ENCODE measurements around the gene NLGN4Y. TPM values are rescaled to one million over a fixed set of nuclear protein-coding genes. Genes with fewer than 3 reads are reported as not detected.

NLGN4Y gene
- total RNA-seq, 4 donors from 2014 or later = 0.07 to 47.0 (median 15.0) TPM

- Histone ChIP-seq H3K9me3 (no peaks in the 10 kb centered on the region), H3K36me3 (no peaks in the 10 kb centered on the region), H3K27ac (no peak overlapping the region), H3K4me3 (peak overlapping the region; percentile 21 to 60), H3K27me3 (no peaks in the 10 kb centered on the region), H3K4me1 (peaks cover 0 to 22% (median 0%) of the 10 kb centered on the region in 3 donors)
- no peak for ATAC-seq
- TF ChIP-seq POLR2A (IDR thresholded peaks at IDR 0.05) = no peak
- TF ChIP-seq POLR2AphosphoS5 (IDR thresholded peaks at IDR 0.05) = no peak
- no peak for TF ChIP-seq EP300 (IDR thresholded peaks at IDR 0.05)
- WGBS, 2 donors (ENCODE audit: low coverage in 1 of 2) = 1% methylated on average over 11 of the region's 14 CpGs; no CpG with 5 or more reads in 1 of the 2 donors
Measured at GRCh38 chrY:14522379-14522950, 1.9 kb upstream of the NLGN4Y start.

- H3K27me3 ChIP-seq = no peaks in the 10 kb centered on the region
- no peak for TF ChIP-seq EP300 (IDR thresholded peaks at IDR 0.05)
- TF ChIP-seq POLR2AphosphoS5 (IDR thresholded peaks at IDR 0.05) = no peak
- no peak for TF ChIP-seq POLR2A (IDR thresholded peaks at IDR 0.05)
- TF ChIP-seq CTCF (IDR thresholded peaks at IDR 0.05) = no peak
- H3K4me3 ChIP-seq = peak overlapping the region; percentile 57 to 60
- H3K27ac ChIP-seq = peak overlapping the region in 1 of 4 donors; percentile 77
- ATAC-seq = no peak
- H3K4me1 ChIP-seq = peaks cover 0 to 26% (median 0%) of the 10 kb centered on the region in 3 donors
- no peaks in the 10 kb centered on the region for H3K9me3 ChIP-seq
- 6% methylated on average over 10 of the region's 31 CpGs; no CpG with 5 or more reads in 1 of the 2 donors for WGBS, 2 donors (ENCODE audit: low coverage in 1 of 2)
- no peaks in the 10 kb centered on the region for H3K36me3 ChIP-seq
Measured at GRCh38 chrY:14523491-14524271, 648 bp upstream of the NLGN4Y start.

GRCh38 chrY:14525315-14525714 is 986 bp downstream of the NLGN4Y start:
- ATAC-seq = no peak
- no peaks in the 10 kb centered on the region for H3K27me3 ChIP-seq
- H3K9me3 ChIP-seq = no peaks in the 10 kb centered on the region
- WGBS, 2 donors (ENCODE audit: low coverage in 1 of 2) = 0% methylated on average over 1 of the region's 13 CpGs; no CpG with 5 or more reads in 1 of the 2 donors
- peak overlapping the region in 2 of 4 donors; percentile 22 to 77 for H3K27ac ChIP-seq
- H3K36me3 ChIP-seq = no peaks in the 10 kb centered on the region
- TF ChIP-seq POLR2A (IDR thresholded peaks at IDR 0.05) = no peak
- peak in 1 of 4 experiments; percentile 24 for TF ChIP-seq CTCF (IDR thresholded peaks at IDR 0.05)
- H3K4me3 ChIP-seq = peak overlapping the region; percentile 57 to 60
- peaks cover 0 to 26% (median 0%) of the 10 kb centered on the region in 3 donors for H3K4me1 ChIP-seq

GRCh38 chrY:14528361-14528760 is 4.0 kb downstream of the NLGN4Y start:
- Histone ChIP-seq H3K36me3 (no peaks in the 10 kb centered on the region), H3K9me3 (no peaks in the 10 kb centered on the region), H3K27me3 (no peaks in the 10 kb centered on the region), H3K4me3 (no peak overlapping the region), H3K4me1 (peaks cover 0 to 16% (median 0%) of the 10 kb centered on the region in 3 donors), H3K27ac (no peak overlapping the region)
- no peak for ATAC-seq
- 67% methylated on average over 3 of the region's 7 CpGs; no CpG with 5 or more reads in 1 of the 2 donors for WGBS, 2 donors (ENCODE audit: low coverage in 1 of 2)
- TF ChIP-seq CTCF (IDR thresholded peaks at IDR 0.05) = no peak
- no peak for TF ChIP-seq POLR2AphosphoS5 (IDR thresholded peaks at IDR 0.05)
- TF ChIP-seq POLR2A (IDR thresholded peaks at IDR 0.05) = no peak
- TF ChIP-seq EP300 (IDR thresholded peaks at IDR 0.05) = no peak

- H3K4me1 ChIP-seq = no peaks in the 10 kb centered on the region
- no peak overlapping the region for H3K27ac ChIP-seq
- no peaks in the 10 kb centered on the region for H3K27me3 ChIP-seq
- H3K4me3 ChIP-seq = no peak overlapping the region
- H3K9me3 ChIP-seq = no peaks in the 10 kb centered on the region
- no peak for ATAC-seq
- no peaks in the 10 kb centered on the region for H3K36me3 ChIP-seq
- TF ChIP-seq POLR2A (IDR thresholded peaks at IDR 0.05) (no peak), EP300 (IDR thresholded peaks at IDR 0.05) (no peak), POLR2AphosphoS5 (IDR thresholded peaks at IDR 0.05) (no peak), CTCF (IDR thresholded peaks at IDR 0.05) (no peak)
Measured at GRCh38 chrY:14536703-14537102, 12.4 kb downstream of the NLGN4Y start.
